GM08714 (cell line): Measurements from ENCODE around the gene TPCN2.

Source experiments
- H3K4me3 ChIP-seq: fragments of 200-500 bp; sonication (Bioruptor generic); 2 replicates; pipeline ENCODE4 v1.5.1; 2014; ENCODE audit warnings: mild to moderate bottlenecking, low read length, inconsistent platforms
- ZNF274 ChIP-seq: IDR thresholded peaks from 2 replicates; pipeline ENCODE4 v1.6.1; 2012; ENCODE audit warnings: mild to moderate bottlenecking, low read depth, low read length

Gene TPCN2

DNA sequence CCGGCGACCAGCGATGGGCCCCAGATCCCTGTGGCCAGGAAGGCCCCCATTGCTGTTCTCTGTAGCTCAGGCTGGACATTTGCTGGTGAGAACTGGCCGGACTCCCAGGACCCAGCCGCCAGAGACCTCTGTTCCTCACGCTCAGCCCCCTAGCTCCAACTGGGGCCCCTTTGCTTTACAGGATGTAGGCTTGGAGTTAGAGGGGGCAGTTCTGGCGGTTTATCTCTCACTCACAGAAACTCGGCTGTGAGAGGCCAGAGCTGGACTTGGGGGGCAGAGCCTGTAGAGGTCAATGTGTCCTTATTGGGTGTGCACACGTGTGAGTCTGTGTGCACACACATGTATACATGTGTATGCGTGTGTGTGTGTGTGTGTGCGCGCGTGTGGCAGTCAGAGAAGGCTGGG, 107.5 kb downstream of the TPCN2 start:
- TF ChIP-seq ZNF274: no peak
- H3K4me3 ChIP-seq: no peak overlapping the region

DNA sequence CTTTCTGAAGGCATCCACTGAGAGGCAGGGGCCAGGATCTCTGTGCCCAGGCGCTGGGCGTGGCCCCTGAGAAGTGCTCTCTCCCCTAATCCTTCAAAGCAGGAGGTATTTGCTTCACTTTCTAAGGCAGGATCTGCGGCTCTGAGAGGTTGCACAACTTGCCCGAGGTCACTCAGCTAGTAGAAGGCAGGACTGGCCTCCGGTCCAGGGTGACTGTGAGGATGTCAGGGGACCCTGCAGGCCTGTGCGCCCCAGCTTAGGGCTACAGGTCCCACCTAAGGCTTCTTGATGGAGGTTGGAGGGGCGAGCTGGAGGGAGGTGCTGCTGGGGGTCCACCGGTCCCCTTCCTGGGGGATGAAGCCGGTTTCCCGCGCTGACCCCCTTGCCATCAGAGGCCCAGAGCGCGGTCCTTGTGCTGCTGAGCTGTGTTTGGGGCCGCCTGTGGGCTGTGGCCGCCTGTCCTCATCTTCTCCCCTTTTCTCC, 108.0 kb downstream of the TPCN2 start:
- TF ChIP-seq ZNF274: no peak
- no peak overlapping the region for H3K4me3 ChIP-seq

DNA sequence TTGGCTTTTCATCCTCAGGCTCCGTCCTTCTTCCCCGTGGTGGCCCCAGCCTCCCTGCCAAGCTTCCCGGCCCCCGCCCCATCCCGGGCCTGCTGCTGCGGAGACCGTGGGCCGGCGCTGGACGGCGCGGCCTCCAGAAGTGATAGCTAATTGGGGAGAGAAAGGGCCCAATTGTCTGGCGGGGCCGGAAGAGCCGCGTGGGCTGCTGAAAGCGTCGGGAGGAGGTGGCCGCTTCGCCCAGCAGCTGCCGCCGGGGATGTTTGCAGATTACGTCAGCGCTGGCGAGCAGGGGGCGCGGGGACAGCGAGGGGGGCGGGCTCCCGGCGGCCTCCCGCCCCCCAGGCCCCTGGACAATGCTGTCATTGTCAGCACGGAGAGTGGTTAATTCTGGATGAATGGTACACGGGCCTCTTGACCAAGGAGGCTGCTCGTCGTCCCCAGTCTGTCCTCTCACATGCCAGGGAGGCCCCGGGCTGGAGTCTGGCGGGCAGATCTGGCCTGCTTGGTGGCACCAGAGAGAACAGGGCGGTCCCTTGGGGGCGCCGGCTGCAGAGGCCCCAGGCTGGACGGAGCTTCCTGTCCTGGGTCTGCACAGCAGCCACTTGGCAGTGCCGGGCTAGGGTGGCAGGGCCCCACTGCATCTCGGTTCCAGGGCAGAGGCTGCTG, 108.6 kb downstream of the TPCN2 start:
- no peak overlapping the region for H3K4me3 ChIP-seq
- no peak for TF ChIP-seq ZNF274

- no peak overlapping the region for H3K4me3 ChIP-seq
- TF ChIP-seq ZNF274: no peak
Observed at GRCh38 chr11:69157822-69158231, 109.1 kb downstream of the TPCN2 start.

GRCh38 chr11:69158301-69159149, 109.8 kb downstream of the TPCN2 start:
- no peak overlapping the region for H3K4me3 ChIP-seq
- TF ChIP-seq ZNF274: no peak

DNA sequence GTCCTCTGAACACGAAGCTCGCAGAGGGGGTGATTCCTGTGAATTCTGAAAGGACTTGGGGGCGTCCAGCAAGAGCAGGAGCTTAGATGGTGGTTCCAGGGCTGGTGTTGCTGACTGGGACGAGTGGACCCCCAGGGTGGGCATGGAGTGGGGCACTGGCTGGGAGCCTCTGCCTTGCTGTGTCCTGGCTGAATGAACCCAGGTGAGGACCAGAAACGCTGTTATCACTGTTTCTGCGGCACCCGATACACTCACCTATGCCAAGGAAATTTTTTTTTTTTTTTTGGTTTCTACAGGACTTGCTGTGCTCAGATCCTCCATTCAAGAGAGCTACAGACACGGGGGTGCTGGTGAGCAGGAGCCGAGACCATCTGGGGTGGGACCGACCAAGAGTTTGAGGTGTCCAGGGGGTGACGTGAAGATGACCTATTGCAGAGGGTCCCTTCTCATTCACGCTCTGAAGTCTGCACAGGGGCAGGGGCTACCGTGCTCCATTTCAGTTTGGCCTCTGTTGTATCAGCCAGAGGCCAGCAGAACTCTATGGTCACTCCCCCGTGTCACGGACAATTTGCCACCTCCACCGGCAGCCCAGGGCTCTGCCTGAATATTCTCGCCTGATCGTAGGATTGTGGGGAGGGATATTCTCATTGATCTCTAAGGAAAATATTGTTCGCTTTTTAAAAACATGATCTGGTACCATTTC, 110.6 kb downstream of the TPCN2 start:
- H3K4me3 ChIP-seq: no peak overlapping the region
- no peak for TF ChIP-seq ZNF274

DNA sequence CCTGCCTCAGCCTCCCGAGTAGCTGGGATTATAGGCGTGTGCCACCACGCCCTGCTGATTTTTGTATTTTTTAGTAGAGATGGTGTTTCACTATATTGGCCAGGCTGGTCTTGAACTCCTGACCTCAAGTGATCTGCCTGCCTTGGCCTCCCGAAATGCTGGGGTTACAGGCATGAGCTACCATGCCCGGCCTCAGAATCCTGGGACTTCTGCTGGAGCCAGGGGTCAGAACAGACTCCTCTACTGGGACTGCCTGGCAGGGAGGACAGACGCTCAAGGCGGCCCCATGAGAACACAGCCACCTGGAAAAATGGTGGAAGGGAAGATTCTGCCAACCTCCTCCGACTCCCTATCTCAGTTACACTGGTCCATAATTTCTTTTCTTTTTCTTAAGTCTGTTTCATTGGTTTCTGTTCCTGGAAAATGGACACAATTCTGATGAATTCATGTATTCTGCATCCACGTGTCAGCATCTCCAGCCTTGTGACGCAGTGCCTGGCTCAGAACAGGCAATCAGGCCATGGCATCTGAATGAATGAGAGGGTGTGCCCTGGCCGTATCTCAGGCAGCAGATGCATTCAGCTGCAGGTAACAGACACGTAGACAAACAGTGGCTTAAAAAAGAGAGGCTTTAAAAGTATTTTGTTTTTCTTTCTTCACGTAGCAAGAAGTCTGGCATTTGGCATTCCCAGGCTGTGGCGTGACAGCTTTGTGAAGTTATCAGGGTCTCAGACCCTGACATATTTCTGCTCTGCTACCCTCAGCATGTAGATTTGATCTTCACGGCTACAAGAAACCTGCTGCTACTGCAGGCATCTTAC, 111.8 kb downstream of the TPCN2 start:
- no peak for TF ChIP-seq ZNF274
- no peak overlapping the region for H3K4me3 ChIP-seq

- H3K4me3 ChIP-seq: no peak overlapping the region
- TF ChIP-seq ZNF274: no peak
Observed at GRCh38 chr11:69161117-69161407, 112.3 kb downstream of the TPCN2 start.

- H3K4me3 ChIP-seq: no peak overlapping the region
- no peak for TF ChIP-seq ZNF274
Observed at GRCh38 chr11:69162505-69162904, 113.8 kb downstream of the TPCN2 start.

DNA sequence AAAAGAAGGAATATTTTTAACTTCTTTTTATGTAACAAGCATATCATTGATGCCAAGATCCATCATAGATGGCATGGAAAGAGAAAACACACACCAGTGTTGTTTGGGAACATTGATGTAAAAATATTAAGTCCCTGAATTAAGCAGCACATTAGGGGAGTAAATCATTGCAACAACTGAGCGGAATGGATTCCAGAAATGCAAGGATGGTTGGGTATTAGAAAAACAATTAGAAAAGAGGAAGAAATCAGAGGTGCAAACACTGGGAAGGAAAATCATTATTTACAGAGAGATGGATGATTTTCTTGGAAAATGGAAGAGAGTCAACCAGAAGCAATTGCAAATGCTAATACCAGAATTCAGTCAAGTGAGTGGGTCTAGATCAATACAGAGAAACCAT, 115.1 kb downstream of the TPCN2 start:
- no peak for TF ChIP-seq ZNF274
- H3K4me3 ChIP-seq: no peak overlapping the region

GRCh38 chr11:69164824-69165223, 116.1 kb downstream of the TPCN2 start:
- H3K4me3 ChIP-seq: no peak overlapping the region
- no peak for TF ChIP-seq ZNF274

DNA sequence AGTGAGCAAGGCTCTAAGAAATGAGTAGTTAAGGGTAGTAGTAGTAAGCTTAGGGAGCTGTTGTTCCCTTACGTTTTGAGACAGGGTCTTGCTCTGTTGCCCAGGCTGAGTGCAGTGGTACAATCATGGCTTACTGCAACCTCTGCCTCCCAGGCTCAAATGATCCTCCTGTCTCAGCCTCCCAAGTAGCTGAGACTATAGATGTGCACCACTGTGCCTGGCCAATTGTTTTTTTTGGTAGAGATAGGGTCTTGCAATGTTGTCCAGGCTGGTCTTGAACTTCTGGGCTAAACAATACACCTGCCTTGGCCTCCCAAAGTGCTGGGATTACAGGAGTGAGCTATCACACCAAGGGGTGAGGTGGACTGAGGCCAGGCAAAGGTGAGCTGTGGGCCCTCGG, 117.0 kb downstream of the TPCN2 start:
- no peak overlapping the region for H3K4me3 ChIP-seq
- no peak for TF ChIP-seq ZNF274

GRCh38 chr11:69166218-69167115, 117.7 kb downstream of the TPCN2 start:
- no peak overlapping the region for H3K4me3 ChIP-seq
- TF ChIP-seq ZNF274: no peak
